Activated CD8-positive, alpha-beta memory T cell treated with anti-CD3 and anti-CD28 coated beads for 4 hours (primary cell): ENCODE results near the gene PYROXD2.

Experiments used
- DNase-seq, 2 donors: peaks; one replicate each; pipeline ENCODE4 v3.0.0-alpha.2; 2020; ENCODE audit warnings: low read depth in 2 of 2

Gene PYROXD2

GRCh38 chr10:98416606-98417388 lies 1.8 kb upstream of the PYROXD2 start:
- no peak for DNase-seq

GRCh38 chr10:98415731-98416119 lies 743 bp upstream of the PYROXD2 start:
- DNase-seq = no peak

- DNase-seq = no peak
Observed at GRCh38 chr10:98414578-98414931, 427 bp downstream of the PYROXD2 start.

GRCh38 chr10:98411768-98412167 lies 3.2 kb downstream of the PYROXD2 start:
- no peak for DNase-seq

GRCh38 chr10:98411166-98411565 lies 3.8 kb downstream of the PYROXD2 start:
- DNase-seq = no peak

- no peak for DNase-seq
Observed at GRCh38 chr10:98410759-98411158, 4.2 kb downstream of the PYROXD2 start.

- no peak for DNase-seq
Observed at GRCh38 chr10:98410135-98410743, 4.7 kb downstream of the PYROXD2 start.

- no peak for DNase-seq
Observed at GRCh38 chr10:98408799-98409198, 6.2 kb downstream of the PYROXD2 start.

- DNase-seq = no peak
Observed at GRCh38 chr10:98407744-98408241, 7.2 kb downstream of the PYROXD2 start.

- no peak for DNase-seq
Observed at GRCh38 chr10:98407017-98407743, 7.8 kb downstream of the PYROXD2 start.

- DNase-seq = no peak
Observed at GRCh38 chr10:98405422-98405821, 9.6 kb downstream of the PYROXD2 start.

GRCh38 chr10:98404571-98405359 lies 10.2 kb downstream of the PYROXD2 start:
- no peak for DNase-seq

GRCh38 chr10:98403812-98404504 lies 11.0 kb downstream of the PYROXD2 start:
- DNase-seq = no peak

- DNase-seq = no peak
Observed at GRCh38 chr10:98402931-98403718, 11.9 kb downstream of the PYROXD2 start.

GRCh38 chr10:98402478-98402877 lies 12.5 kb downstream of the PYROXD2 start:
- no peak for DNase-seq

GRCh38 chr10:98400482-98400881 lies 14.5 kb downstream of the PYROXD2 start:
- DNase-seq = no peak

GRCh38 chr10:98399784-98400183 lies 15.2 kb downstream of the PYROXD2 start:
- no peak for DNase-seq

- no peak for DNase-seq
Observed at GRCh38 chr10:98397089-98397600, 17.8 kb downstream of the PYROXD2 start.

GRCh38 chr10:98396096-98397063 lies 18.6 kb downstream of the PYROXD2 start:
- no peak for DNase-seq
